Medulla oblongata (tissue), 1 donor: ENCODE measurements around the gene GRHL3.

Experiments
- DNase-seq: peaks from one replicate; pipeline ENCODE4 v3.0.0-alpha.2; 2015; ENCODE audit errors: extremely low spot score

The GRHL3 gene

DNA sequence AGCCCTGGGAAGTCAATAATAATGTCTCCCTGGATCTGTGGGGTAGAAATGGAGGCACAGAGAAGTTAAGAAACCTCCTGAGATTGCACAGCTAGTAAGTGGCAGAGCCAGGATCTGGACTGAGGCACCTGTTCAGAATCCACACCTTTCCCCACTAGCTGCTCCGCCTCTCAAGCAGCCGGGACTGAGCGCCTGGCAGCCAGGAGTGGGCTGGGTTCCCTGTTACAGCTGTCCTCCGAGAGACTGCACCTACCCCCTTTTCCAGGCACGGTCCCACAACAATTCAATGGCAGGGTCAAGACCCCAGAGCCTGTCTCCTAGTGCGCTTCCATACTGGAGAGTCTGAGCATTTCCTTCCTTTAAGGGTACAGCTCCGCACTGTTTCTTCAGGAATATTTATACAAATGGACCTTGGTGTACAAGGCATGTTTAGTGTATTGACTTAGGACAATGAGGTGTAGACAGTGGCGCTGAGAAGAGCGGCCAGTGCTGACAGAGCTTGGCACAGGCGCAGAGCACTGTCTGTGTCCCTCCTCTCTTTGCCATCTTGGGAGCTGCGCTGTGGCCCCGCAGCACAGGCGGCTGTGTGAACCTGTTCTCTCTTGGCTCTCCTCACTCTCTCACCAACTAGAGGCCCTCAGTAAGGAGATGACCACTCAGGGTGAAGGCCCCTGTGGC lies 24.4 kb downstream of the GRHL3 start:
- DNase-seq: no peak

DNA sequence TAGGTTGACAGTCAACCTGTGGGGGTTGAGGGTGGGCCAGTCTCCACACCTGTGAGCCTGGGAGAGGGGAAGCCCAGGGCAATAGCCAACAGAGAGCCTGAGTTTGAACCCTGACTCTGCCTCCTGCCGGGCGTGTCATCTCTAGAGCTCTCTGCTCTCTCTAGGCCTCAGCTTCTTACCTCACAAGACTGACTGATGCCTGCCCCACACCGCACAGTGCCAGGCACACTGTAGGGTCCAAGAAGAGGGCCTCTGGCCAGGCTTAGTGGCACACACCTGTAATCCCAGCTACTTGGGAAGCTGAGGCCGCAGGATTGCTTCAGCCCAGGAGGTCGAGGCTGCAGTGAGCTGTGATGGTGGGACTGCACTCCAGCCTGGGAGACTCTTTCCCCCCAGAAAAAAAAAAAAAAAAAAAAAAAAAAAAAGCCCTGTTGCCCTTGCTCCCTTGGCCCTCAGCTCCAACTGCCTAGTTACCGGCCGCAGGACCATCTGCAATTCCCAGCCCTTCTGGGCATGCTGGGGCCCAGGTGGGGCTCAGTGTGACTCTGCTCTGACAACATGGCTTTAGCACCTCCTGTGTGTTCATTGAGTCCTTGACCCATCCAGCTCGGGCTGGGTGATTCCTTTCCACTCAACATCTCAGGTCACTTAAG lies 25.1 kb downstream of the GRHL3 start:
- no peak for DNase-seq

DNA sequence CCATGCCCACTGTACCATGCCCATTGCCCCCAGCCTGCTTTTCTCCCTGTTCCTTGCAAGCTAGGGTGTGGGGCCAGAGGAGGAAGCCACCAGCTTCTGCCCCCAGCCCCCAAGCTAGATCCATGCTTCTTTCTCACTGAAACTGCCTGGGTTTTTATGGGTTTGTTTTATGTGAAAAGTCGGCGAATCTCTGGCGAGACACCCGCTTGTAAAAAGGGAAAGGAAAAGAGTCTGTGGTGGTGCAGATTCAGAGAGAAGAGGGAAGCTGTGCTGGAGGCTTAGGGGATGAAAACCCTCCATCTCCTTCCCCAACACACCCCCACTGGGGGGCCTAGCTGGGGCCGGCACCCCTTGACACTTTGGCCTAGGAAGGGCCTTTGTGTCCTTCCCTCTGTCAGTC lies 26.2 kb downstream of the GRHL3 start:
- DNase-seq: no peak

DNA sequence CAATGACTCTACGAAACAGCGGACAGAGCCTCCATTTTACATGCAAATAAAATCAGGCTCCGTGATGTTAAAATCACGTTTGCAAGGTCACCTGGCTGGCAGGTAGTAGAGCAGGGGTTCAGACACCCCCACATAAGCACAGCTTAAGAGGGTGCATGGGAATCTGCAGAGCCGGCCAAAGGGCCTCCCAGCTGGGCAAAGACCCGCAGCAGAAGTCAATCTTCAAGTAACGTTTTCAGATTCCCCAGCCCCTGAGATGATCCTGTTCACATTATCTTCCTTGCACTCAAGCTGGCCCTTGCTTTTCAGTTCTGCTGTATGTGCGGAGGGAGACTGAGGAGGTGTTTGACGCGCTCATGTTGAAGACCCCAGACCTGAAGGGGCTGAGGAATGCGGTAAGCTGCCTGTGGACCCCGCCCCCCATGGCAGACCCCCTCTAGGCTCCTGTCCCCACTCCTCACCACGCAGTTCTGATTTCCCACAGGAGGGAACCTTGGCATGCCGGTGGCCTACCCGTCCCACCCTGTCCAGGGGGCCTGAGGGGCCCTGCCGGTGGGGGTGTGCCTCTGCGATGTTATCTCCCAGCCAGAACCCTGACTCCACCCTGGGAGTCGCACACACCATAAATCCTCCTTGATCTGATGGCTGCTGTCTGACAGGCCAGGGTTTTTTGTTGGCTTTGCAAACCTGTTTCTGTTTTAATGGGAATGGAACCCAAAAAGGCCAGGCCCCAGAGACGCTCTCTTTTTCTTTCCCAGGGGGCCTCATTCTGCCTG lies 28.2 kb downstream of the GRHL3 start:
- DNase-seq: no peak

DNA sequence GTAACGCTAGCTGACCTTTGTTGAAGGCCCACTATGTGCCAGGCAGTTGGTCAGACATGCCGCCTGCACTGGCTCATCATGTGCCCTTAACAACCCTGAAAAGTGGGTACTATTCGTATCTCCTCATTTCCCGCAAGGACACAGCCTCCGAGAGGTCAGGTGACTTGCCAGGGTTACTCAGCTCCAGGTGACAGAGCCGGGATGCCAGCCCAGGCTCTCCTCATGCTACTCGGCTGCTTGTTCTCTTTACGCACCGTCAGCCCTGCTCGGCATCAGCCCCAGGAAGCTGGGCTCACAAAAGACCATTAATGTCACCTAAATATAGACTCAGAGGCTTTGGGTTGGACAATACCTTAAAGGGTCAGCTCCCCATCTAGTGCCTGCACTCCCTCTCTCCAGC lies 29.0 kb downstream of the GRHL3 start:
- DNase-seq: no peak

DNA sequence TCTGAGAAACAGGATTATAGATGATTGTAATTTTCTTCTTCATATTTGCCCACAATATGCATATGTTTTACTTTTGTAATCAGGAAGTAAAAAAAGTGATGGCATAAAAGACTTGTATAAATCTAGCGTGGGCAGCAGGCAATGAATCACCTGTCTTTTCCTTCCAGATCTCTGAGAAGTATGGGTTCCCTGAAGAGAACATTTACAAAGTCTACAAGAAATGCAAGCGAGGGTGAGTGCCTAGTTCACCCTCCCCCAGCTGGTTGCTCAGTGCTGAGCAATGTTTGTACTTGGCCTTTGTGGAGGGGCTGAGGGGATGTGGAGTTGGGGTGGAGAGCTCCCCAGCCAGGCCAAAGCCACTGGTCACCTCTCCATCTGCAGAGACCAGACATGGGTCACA lies 30.7 kb downstream of the GRHL3 start:
- no peak for DNase-seq

DNA sequence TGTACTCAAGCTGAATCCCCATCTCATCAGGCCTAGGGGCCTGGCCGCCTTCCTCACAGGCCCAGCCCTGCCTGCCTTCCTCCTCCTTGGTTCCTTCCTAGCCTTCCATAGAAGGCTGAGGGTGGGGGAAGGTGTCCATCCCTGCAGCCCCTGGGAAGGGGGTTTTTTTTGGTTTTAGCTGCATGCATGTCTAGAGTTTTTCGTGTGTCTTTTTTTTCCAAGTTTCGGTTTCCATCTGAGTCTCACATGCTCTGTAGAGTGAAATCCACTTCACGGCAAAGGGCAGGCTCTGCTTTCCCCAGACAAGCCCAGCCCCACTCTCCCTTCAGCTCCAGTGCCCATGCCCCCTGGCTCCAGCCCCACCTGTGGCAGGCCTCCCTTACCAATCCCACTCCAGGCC lies 32.1 kb downstream of the GRHL3 start:
- peak; percentile 26 for DNase-seq

DNA sequence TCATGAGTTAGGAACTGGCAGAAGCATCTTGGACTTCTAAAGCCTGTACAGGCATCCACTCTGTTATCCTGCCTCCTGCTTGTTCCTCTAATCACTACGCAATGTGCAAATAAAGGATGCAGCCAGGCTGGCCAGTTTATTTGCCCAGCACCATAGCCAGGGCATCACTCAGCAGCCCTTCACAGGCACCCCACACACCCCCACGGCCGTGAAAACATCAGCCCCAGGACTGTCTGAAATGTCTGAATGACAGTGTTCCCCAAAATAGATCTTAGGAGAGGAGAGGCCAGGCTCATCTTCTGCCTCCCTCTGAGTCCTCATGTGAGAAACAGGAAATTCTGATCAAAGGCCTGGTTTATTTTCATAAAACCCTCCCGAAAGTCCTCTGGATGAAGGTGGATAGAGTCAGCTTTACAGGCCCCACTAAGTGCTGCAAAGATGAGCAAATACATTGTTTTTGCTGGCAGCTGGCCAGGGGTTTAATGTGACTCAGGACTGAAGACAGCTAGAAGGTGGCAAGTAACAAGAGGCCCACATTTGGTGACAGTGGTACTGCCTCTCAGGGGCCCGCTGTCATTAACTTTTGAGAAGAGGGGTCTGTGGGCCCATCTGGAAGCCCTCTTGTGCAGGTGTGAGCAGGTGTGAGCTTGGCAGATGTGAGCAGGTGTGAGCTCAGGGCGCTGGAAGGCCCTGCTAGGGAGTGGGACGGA lies 32.9 kb downstream of the GRHL3 start:
- DNase-seq: no peak

DNA sequence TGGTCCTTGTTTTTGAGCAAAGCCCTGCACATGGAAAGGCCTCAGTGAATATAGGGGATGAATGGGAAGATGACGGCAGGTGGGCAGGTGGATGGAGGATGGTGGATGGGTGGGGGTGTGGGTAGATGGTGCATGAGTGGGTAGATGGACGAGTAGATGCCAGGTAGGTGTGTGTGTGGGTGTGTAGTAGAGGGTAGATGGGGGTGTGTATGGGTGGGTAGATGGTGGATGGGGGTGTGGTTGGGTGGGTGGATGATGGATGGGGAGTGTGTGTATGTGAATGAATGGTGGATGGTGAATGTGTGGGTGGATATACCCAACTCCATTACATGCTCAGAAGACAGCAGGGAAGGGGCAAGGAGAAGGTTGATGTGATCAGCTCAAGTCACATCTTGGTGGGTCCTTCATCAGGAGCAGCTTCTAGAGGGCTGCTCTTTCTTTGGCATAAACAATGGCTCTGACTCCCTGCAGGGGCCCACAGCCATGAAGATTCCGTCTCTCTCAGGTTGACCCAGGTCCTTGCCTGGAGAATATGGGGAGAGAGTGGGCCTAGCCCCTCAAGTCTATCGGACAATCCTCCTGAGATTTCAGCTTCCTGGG lies 34.2 kb downstream of the GRHL3 start:
- DNase-seq: no peak

DNA sequence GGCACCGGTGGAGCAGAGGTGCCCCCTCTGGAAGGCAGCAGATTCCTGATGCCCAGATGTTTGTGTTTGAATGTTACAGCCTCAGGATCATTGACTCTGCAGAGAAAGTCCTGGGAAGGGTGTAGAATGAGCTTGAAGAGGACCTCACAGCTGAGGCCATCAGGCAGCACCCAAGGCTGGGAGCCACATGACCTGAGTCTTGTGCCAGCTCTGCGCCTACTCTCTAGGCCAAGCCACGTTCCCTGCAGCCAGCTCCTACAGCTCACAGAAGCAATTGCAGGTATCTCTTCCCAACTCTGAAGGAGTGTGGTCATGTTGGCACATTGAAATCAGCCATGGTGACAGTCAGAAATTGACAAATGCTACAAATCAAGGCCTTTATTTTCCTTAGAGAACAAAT lies 36.3 kb downstream of the GRHL3 start:
- no peak for DNase-seq

DNA sequence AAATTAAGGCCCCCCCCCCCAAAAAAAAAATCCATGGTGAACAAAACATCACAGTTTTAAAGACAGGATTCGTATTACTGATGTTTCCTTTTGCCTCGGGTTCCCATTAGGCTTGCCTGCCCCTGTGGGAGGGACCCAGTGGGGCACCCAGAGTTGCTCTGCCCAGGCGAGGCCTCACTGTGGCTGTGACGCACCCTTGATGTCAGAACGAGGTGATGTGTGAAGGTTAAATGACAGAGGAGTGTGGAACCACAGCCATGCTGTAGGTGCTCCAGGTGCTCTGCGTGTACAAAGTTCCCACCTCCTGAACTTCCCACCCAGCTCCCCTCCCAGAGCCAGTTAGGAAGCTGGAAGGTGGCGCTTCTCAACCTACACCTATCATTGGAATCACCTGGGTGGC lies 37.9 kb downstream of the GRHL3 start:
- DNase-seq: no peak

DNA sequence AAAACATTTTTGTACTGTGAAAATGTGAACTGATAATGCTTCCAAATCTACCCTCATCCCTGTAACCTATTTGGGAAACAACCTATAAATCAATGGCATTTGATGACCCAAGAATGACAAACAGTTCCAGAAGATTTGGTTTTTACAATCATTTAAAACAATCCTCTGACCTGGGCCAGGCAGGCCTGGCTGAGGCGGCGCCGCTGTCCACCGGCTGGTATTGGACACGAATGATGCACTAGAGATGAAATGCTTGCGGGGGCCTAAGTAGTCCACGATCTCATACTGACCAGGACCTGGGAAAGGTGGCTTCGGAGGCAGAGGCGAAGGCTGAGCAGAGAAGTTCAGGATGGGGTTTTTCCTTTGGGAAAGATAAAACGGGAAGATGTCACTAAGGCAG lies 41.5 kb downstream of the GRHL3 start:
- DNase-seq: no peak

DNA sequence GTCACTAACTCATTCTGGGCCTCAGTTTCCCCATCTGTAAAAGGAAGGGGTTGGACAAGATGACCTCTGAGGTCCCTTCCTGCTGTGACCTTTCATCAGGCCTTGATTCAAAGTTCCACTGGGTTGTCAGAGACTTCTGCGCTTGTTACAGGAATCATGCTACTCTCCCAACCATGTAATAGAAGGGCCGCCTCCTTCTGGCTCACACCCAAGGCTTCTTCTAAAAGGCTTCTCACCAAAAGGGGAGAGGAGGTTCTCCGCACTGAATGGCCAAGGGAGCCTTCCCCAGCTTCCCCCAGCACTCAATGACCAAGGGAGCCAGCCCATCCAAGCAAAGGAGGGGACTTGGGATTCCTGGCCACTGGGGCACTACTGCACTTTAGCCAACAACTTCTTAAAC lies 42.7 kb downstream of the GRHL3 start:
- DNase-seq: no peak

DNA sequence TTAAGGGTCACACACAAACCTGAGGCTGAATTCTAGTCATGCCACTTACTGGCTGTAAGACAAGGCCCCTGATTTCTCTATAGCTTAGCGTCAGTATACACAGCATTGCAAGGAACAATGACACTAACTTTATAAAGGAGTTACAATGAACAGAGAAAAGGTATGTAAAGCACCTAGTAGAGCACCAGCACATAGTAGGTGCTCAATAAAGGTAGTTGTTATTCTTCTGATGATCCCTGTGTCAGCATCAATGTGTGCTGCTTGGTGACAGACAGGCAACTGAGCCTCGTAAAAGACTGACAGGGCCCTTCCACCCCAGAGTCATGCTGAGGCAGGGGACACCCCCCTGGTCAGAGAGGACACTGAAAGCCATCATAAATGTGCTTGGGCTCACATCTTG lies 43.2 kb downstream of the GRHL3 start:
- no peak for DNase-seq

DNA sequence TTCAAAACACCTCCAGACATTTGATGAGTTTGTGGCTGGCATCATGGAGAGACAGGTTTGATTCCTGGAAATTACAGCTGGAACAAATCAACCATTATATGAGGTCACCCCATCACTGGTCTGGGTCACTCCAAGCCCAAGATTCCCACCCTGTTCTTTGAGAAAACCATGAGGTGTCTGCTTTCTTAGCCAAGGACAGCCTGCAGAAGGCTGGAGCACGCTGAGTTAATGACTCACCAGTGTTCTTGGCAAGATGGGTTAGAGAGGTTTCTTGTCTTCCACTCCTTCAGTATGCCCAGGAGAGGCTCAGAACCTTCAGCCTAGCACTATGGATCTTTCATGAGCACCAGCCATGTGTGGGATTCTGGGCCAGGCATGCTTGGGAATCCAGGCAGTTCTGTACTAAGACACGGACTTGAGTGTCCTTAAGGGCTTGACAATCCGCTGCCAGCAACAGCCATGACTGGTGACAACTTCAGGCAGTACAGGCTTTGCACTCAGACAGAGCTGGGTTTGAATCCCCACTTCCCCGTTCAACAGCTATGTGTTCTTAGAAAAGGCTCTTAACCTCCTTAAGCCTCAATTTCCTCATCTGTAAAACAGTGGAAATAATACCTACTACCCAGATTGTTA lies 43.9 kb downstream of the GRHL3 start:
- peak; percentile 24 for DNase-seq

DNA sequence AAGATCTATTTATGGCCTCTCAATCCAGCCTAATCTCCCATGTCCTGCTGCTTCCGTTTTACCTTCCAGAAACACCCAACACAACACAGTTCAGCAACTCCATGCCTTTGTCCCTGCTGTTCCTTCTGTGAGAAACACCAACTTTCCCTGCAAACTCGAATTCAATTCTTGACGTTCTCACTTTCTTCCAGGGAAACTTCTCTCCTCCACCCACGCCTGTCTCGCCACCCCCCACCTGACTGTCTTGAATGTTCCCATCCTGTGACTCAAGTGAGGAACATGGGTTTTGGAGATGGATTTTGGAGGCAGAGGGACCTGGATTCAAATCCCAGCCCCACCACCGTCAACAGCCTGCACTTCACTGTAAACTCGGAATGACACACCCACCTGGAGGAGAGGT lies 44.8 kb downstream of the GRHL3 start:
- DNase-seq: no peak

DNA sequence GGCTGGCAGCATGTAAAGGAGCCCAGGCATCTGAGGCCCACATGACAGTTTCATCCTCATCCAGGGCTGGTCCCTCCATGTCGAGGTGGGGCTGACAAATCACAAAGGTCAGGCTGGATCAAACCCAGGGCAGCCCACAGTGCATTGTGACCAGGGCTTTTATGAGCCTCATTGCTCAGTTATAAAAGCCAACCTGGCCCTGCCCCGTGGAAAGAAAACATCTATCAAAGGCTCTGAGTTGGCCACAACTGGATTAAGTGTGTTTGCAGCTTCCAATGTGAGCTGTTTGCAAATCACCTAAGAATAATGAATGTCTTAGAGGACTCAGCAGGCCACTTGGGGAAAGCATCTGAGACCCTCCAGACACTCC lies 45.4 kb downstream of the GRHL3 start:
- DNase-seq: peak; percentile 33

DNA sequence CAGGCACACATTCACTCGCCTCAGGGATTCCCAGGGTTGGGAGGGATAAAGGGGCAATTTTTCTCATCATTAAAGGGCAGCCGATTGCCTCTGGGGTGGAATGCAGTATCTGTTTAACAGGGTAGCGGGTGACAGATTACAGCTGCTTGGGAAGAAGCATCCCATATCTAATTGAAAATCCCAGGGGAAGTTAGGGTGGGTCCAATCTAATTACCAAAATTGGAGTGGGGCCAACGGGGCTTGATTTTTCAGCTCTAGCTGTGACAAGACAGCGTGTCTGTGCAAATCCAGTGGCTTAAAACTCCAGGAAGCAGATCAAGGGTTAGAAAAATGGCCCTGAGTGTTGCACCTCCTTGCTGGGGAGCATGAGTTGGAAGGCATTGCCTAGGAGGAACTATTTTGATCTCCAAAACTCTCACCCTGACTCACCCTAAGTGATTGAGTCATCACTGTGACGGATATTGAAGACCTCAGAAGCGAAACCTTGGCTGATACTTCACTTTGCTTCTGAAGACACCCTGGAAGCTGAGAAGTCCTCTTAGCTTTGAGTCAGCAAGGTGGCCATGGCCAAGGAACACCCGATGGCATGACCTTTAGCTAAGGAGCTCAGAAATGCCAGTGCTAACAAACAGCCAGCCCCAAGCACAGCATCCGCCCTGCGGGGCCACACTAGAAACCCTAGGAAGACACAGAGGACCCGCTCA lies 46.0 kb downstream of the GRHL3 start:
- peak; percentile 50 for DNase-seq

DNA sequence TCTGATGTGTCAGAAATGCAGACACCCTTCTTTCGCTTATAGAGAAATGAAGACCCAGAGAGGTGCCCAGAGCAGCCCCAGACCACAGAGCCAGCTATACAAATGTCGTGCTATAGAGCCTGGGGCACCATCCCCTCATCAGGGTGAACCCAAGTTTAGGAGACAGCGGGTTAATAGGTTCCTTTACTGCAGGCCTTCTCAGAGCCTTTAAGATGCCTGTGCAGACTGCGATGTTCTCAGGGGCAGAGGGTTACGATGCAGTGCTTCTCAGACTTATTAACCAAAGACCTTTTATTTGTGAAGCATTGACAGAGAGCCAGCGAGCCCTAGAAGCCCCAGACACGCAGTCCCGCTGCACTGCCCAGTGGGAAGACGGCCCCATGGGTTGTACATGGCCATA lies 47.5 kb downstream of the GRHL3 start:
- DNase-seq: no peak

DNA sequence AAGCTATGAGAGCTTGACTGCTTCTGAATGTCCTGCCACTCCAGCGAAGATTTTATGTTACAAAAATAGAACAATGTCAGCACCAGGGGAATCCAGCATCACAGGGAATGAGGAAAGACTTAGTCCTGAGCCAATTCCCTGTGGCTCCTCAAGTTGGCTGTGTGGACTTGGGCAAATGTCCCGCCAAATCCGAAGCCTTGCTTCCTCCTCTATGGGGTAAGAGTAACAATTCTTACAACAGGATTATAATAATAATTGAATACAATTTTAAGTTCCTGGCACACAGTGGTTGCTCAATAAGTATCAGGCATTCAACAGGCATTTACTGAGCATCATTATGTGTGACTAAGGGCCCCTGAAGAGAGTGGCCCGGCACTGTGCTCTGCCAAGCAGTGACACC lies 50.0 kb downstream of the GRHL3 start:
- DNase-seq: peak; percentile 49

DNA sequence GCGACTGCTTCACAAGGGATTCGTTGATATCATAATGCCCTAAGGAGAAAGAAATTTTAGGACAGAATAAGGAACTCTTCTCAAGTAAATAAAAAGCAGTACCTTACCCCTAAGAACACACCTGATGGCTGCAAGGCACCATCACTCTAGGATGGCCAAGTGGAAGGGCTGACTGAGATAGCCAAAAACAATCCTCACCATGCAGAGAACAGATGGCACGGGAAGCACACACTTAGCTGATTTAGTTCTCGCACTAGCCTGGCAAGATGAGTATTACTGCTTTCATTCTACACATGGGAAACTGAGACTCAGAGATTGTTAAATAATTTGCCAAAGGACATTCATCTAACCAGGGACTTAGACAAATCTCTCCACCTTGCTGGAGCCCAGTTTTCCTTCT lies 50.6 kb downstream of the GRHL3 start:
- DNase-seq: no peak
